ENCODE measurements around the gene CPNE7. TPM values are rescaled to one million over a fixed set of nuclear protein-coding genes. Genes with fewer than 3 reads are reported as not detected.
"Not testable (repeated sequence)": the region's sequence is repeated elsewhere in the genome, so short reads cannot be mapped to it uniquely, and the experiment has no call there.

The CPNE7 gene
- polyA plus RNA-seq, 3 donors, result 6.6 to 7.7 (median 6.8) TPM

DNA sequence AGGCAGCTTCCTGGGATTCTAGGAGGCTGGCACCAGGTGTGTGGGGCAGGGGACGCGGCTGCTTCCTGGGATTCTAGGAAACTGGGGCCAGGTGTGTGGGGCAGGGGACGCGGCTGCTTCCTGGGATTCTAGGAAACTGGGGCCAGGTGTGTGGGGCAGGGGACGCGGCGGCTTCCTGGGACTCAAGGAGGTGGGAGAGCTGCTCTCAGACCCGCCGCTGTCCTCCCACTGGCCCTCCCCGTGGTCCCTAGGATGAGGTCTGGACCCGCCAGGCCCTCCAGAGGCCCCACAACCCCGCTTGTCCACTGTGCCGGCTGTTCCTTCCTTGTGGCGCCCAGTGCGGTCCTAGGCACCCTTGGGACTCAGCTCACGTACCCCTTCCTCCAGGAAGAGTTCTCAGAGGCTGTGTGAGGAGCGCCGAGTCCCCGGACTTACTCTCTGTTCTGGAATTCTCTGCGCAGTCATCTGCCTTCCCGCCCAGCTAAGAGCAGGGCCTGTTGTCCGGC, 38.4 kb downstream of the CPNE7 start:
- DNase-seq (ENCODE audit: extremely low read depth in 1 of 11, low read depth in 9 of 11, low spot score in 4 of 11), result no peak

GRCh38 chr16:89615176-89615575, 39.6 kb downstream of the CPNE7 start:
- DNase-seq (ENCODE audit: extremely low read depth in 1 of 11, low read depth in 9 of 11, low spot score in 4 of 11), result no peak

DNA sequence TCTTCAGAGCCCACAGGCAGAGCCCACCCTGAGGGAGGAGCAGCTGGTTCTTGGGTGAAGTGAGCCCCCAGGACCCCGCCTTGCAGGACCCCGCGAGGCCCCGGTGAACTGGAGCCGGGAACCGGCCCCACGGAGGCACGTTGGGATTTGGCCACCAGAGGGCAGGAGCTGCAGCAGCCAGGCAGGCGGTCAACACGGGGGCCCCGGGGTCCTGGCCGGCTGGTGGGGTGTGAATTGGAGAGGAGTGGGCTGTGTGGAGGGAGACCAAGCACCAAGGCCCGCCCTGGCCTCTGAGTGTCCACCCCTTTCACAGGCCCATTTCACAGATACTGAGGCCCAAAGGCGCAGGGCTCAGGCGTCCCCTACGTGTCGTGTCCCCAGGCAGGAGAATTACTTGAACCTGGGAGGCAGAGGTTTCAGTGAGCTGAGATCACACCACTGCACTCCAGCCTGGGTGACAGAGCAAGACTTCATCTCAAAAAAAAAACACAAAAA, 40.1 kb downstream of the CPNE7 start:
- DNase-seq (ENCODE audit: extremely low read depth in 1 of 11, low read depth in 9 of 11, low spot score in 4 of 11), result no peak

DNA sequence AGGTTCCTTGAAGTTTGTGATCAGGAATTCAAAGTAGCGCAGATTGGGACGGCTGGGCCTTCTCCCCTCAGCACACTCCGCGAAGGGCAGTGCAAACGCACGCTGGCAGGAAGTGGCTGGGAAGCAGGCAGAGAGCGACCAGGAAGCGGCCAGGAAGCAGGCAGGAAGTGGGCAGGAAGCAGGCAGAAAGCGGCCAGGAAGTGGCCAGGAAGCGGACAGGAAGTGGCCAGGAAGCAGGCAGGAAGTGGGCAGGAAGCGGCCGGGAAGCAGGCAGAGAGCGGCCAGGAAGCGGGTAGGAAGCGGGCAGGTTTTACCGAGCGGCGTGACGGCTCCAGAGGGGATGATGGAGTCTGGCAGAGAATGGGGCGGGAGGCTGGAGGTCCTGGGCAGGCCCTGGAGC, 41.1 kb downstream of the CPNE7 start:
- no peak for DNase-seq (ENCODE audit: extremely low read depth in 1 of 11, low read depth in 9 of 11, low spot score in 4 of 11)

DNA sequence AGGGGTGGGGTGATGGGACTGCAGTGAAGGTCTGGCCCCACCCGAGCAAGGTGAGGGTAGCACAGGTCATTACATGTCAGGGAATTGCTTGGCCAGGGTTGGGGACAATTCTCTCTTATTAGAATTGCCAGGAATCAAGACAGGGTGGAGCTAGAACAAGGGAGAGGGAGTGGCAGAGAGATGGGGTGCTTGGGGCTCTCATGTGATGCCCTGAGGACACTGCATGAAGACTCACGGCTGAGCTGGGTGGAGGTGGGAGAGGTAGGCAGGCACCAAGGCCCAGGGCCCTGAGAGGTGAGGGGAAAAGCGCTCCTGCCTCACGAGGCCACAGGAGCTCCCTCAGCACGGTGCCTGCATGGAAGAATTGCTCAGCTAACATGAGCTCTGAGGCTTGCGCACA, 41.5 kb downstream of the CPNE7 start:
- no peak for DNase-seq (ENCODE audit: extremely low read depth in 1 of 11, low read depth in 9 of 11, low spot score in 4 of 11)

- DNase-seq (ENCODE audit: extremely low read depth in 1 of 11, low read depth in 9 of 11, low spot score in 4 of 11), result no peak
Measured at GRCh38 chr16:89618109-89618998, 42.8 kb downstream of the CPNE7 start.

GRCh38 chr16:89619840-89620239, 44.3 kb downstream of the CPNE7 start:
- no peak for DNase-seq (ENCODE audit: extremely low read depth in 1 of 11, low read depth in 9 of 11, low spot score in 4 of 11)

DNA sequence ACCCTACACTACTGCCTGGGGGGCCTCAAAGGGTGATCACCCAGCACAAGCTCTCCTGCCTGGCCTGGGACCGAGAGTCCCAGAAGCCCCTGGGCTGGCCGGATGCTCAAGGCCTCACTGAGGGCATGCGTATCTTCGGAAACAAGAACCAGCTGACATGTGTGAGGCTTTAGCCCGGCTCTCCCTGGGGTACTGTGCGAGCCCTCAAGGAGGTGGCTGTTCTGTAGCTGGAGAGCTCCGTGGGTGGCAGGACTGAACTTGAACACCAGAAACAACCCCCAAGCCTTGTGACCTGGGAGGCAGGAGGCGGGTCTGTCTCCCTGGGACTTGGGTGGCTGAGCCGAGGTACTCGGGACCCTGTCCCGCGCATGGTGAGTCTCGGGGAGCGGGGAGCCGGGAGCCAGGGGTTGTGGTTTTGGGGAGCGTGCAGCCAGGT, 44.9 kb downstream of the CPNE7 start:
- no peak for DNase-seq (ENCODE audit: extremely low read depth in 1 of 11, low read depth in 9 of 11, low spot score in 4 of 11)

GRCh38 chr16:89621136-89621697, 45.7 kb downstream of the CPNE7 start:
- no peak for DNase-seq (ENCODE audit: extremely low read depth in 1 of 11, low read depth in 9 of 11, low spot score in 4 of 11)

DNA sequence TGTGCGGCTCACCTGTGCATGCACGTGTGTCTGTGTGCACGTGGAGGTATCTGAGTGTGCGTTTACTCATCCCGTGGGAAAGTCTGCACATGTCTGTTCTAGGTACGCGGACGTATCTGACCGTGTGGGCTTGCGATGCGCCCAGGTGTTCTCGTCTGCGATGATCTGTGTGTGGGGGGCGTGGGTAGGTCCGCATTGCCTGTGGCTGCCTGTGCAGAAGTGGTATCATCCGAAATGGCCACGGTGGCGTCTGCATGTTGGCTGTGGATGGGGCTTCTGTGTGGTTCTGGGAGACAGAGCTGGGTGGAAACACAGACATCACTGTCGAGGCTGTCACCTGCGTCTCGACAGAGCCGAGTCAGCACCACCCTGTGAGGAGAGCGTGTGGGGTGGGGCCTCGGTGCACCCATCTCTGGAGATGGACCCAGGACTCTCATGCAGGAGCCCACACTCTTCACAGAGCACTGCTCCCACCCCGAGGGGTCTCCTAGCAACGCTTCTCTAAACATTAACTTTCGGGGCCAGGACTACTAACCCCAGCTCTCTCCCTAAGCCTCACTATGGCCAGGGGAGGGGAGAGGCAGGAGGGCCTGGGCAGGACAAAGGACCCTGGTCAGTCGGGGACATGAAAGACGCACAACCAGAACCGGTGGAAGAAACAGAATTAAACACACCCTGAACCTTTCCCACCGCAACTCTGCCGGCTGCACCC, 46.3 kb downstream of the CPNE7 start:
- DNase-seq (ENCODE audit: extremely low read depth in 1 of 11, low read depth in 9 of 11, low spot score in 4 of 11), result peak in 1 of 11 donors; percentile 57

DNA sequence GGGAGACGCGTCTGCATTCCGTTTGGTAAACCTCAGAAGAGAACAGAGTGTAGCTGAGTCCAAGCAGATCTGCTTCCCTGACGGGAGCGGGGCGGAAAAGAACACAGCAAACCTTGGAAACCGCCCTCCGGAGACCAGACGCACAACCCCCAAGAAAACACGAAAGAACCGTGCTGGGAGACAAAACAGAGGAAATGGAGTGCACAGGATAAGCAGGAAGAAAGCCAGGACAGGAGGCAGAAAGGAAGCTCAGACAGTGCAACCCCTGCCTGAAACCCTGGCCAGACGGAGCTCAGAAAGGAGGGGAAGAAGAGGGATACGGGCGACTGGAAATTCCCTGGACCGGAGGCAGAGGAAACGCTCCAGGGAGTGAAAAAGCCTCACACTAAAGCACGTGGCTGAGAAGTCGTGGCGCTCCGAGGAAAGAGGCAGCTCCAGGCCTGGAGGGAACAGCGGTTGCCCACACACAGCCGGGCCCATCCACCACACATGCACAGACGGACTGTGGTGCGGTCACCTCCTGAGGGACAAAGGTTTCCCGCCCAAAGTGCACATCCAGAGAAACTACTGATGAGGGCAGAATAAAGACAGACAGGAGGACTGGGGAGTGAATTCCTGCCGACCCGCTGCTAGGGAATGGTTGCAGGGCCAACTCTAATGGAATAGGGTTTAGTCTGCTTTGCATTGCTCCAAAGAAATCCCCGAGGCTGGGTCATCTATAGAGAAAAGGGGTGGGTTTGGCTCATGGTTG, 48.1 kb downstream of the CPNE7 start:
- no peak for DNase-seq (ENCODE audit: extremely low read depth in 1 of 11, low read depth in 9 of 11, low spot score in 4 of 11)

DNA sequence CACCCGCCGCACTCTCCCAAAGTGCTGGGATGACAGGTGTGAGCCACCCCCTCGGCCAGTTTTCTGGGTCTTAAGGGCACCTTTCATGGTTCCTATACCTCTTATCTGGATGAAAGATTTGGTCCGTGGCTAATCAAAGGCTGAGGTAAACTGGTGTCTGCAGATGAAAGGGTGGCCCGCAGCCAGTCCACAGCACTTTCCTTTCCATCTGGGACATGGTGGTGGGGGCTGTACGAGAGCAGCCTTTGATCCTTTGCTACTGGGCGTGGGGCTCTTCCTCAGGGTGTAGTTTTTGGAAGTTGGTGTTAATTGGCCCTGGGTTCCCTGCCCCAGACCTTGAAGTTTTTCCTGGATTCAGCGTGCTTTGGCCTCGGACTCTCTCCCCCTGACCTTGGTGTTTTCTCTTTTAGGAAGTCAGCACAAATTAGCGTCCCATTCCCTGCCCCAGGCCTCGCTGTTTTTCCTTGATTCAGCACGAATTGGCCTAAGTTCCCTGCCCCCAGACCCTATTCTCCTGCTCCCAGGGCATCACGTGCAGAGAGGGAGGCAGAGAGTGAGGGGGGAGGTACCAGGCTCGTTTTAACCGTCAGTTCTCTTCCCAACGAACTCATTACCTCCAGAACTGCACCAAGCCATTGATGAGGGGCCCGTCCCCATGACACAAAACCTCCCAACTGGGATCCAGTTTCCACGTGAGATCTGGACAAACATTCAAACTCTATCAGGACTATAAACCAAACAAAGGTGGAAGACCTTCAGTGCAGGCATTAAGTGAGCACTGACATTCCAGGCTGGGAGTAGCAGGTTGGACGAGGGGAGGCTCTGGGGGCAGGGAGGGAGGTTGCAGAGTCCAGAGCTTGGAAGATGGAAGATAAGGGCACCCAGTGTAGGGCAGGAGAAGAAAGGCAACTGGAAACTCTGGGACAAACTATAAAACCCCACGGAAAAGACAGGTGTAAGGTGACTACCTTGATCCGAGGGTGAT, 49.5 kb downstream of the CPNE7 start:
- no peak for DNase-seq (ENCODE audit: extremely low read depth in 1 of 11, low read depth in 9 of 11, low spot score in 4 of 11)

- no peak for DNase-seq (ENCODE audit: extremely low read depth in 1 of 11, low read depth in 9 of 11, low spot score in 4 of 11)
Measured at GRCh38 chr16:89629827-89630610, 54.5 kb downstream of the CPNE7 start.

- DNase-seq (ENCODE audit: extremely low read depth in 1 of 11, low read depth in 9 of 11, low spot score in 4 of 11), result no peak
Measured at GRCh38 chr16:89633064-89633631, 57.6 kb downstream of the CPNE7 start.

DNA sequence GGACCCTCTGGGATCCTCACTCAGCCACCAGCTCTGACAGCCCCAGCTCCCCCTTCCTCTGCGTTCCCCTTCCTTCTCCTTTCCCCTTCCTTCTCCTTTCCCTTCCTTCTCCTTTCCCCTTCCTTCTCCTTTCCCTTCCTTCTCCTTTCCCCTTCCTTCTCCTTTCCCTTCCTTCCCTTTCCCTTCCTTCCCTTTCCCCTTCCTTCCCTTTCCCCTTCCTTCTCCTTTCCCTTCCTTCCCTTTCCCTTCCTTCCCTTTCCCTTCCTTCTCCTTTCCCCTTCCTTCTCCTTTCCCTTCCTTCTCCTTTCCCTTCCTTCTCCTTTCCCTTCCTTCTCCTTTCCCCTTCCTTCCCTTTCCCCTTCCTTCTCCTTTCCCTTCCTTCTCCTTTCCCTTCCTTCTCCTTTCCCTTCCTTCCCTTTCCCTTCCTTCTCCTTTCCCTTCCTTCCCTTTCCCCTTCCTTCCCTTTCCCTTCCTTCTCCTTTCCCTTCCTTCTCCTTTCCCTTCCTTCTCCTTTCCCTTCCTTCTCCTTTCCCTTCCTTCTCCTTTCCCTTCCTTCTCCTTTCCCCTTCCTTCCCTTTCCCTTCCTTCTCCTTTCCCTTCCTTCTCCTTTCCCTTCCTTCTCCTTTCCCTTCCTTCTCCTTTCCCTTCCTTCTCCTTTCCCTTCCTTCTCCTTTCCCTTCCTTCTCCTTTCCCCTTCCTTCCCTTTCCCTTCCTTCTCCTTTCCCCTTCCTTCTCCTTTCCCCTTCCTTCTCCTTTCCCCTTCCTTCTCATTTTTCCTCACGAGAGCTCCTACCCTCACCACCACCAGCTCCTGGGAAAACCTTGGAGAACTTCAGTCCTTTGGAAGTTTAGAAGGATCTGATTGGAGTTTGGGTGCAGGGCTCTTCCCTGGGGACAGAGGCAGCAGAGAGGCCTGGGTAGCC, 59.2 kb downstream of the CPNE7 start:
- not testable (repeated sequence) for DNase-seq (ENCODE audit: extremely low read depth in 1 of 11, low read depth in 9 of 11, low spot score in 4 of 11)

DNA sequence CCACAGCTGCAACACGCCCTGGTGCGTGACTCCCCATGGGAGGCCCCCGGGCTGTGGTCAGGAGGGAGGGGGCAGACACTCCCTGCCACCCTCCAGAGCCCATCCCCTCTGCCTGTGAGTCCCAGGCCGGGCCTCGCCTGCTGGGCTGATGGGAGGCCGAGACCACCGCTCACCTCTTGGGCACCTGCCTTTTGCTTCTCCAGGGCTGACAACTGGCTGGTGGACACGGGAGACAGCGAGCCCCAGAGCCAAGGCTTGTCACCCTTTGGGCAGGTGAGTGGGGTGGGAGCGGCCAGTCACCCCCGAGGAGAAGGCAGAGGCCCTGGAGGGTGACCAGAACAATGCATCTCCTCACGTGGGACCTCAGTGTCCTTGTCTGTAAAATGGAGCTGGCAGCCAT, 61.1 kb downstream of the CPNE7 start:
- no peak for DNase-seq (ENCODE audit: extremely low read depth in 1 of 11, low read depth in 9 of 11, low spot score in 4 of 11)
